Measurements from ENCODE around the gene CCDC198.

- TF ChIP-seq POLR2A (IDR thresholded peaks at IDR 0.05) (no peak), CTCF (IDR thresholded peaks at IDR 0.05) (no peak)
Measured at GRCh38 chr14:57502586-57503254, 9.1 kb upstream of the CCDC198 start.
